ENCODE data around the gene MPI.
A peak's percentile ranks its signal among the peaks of the same experiment; 100 is the strongest.

The MPI gene

GRCh38 chr15:74902295-74903075 lies 12.6 kb downstream of the MPI start:
- TF ChIP-seq CTCF (IDR thresholded peaks at IDR 0.05; ENCODE audit: borderline replicate concordance, insufficient read depth, low read depth, low read length) = no peak
- no peak overlapping the region for H3K4me3 ChIP-seq (ENCODE audit: low read depth, low read length)

DNA sequence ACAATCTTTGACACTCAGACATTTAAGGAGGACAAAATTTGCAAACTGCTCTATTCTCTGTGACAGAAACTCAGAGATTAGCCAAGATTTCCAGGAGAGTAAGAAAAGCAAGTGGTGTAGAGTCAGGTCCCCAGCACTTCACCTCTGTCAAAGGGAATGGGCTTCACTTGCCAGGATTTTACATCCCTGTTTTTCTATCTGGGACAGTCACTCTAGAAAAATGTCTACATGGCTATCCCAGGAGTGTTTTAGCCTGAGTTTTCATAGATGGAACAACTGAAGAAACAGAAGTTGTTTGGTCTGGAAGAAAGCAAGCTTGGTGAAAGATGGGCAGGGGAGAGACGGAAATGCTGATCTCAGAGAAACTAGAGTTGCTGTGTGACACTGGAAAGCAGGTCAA lies 13.8 kb downstream of the MPI start:
- TF ChIP-seq CTCF (IDR thresholded peaks at IDR 0.05; ENCODE audit: borderline replicate concordance, insufficient read depth, low read depth, low read length) = no peak

DNA sequence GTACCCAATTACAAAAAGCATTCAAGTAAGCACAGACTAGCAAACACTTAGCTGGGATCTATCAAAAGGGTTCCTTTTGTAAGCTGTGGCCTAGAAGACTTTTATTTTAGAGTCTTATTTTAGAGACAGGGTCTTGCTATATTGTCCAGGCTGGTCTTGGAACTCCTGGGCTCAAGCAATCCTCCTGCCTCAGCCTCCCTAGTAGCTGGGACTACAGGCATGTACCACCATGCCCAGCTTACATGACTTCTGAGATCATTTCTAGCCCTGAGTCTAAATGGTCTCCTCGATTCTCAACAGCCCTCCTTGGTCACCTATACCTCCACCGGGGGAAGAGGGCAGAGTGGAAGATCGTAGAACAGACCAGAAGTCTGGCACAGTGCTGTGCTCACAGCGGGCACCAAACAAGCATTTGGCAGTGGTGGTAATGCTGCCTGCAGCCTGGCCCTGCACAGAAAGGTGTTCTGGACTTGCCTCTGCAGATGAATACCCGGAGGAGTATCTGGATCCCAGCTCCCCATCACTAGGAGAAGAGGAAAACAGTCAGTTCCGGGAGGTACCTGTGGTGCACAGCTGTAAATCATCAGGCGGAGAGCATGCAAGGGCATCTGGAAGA lies 14.5 kb downstream of the MPI start:
- TF ChIP-seq CTCF (IDR thresholded peaks at IDR 0.05; ENCODE audit: borderline replicate concordance, insufficient read depth, low read depth, low read length) = no peak

More for the DNA sequence above, 13.8 kb downstream of the MPI start:
- no peak overlapping the region for H3K4me3 ChIP-seq (ENCODE audit: low read depth, low read length)

DNA sequence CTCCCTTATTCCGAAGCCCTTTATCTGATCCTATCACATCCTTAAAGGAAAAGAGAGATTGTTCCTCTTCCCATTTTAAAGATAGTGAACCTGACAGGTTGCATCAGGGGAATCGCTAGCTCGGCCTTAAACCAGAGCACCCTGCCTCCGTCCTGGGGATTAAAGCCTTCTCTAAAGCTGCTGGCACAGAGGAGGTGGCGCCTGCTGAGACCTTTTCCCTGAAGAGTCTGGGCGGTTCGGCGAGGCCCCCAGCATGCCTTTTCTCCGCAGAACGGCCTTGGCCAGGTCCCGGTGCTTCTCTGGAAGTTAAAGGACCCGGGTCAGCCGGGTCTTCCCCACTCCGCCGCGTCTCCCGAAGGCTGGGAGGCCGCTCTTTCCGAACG lies 16.2 kb downstream of the MPI start:
- peak overlapping the region; percentile 98 for H3K4me3 ChIP-seq (ENCODE audit: low read depth, low read length)
- TF ChIP-seq CTCF (IDR thresholded peaks at IDR 0.05; ENCODE audit: borderline replicate concordance, insufficient read depth, low read depth, low read length) = no peak

More for the DNA sequence above, 14.5 kb downstream of the MPI start:
- no peak overlapping the region for H3K4me3 ChIP-seq (ENCODE audit: low read depth, low read length)

- no peak for TF ChIP-seq CTCF (IDR thresholded peaks at IDR 0.05; ENCODE audit: borderline replicate concordance, insufficient read depth, low read depth, low read length)
- H3K4me3 ChIP-seq (ENCODE audit: low read depth, low read length) = peak within 1 kb of the TSS; percentile 98
These were observed 16.8 kb downstream of the MPI start, which contains the start of gene FAM219B for GRCh38 chr15:74906450-74907162. Gene FAM219B (minus strand): TSS chr15:74906851. CDS start chr15:74906800, 51 bp downstream.

GRCh38 chr15:74907163-74907870 lies 17.5 kb downstream of the MPI start:
- peak overlapping the region; percentile 98 for H3K4me3 ChIP-seq (ENCODE audit: low read depth, low read length)
- TF ChIP-seq CTCF (IDR thresholded peaks at IDR 0.05; ENCODE audit: borderline replicate concordance, insufficient read depth, low read depth, low read length) = no peak
